Measurements from ENCODE around the gene FURIN. TPM values are rescaled to one million over a fixed set of nuclear protein-coding genes. Genes with fewer than 3 reads are reported as not detected.
A peak's percentile ranks its signal among the peaks of the same experiment; 100 is the strongest.
"Not testable (repeated sequence)": the region's sequence is repeated elsewhere in the genome, so short reads cannot be mapped to it uniquely, and the experiment has no call there.

Gene FURIN
- 10 to 100 TPM; 20.5 to 54.8 (median 30.5) TPM for total RNA-seq

- Histone ChIP-seq H3K9me3 (no peaks in the 10 kb centered on the region), H3K27me3 (no peaks in the 10 kb centered on the region), H3K27ac (peak within 1 kb of the TSS; percentile 59 to 94), H3K4me3 (no peak within 1 kb of the TSS), H3K36me3 (no peaks in the 10 kb centered on the region), H3K4me1 (peaks cover 5 to 10% of the 10 kb centered on the region in 2 donors)
- intact Hi-C loops (cut with DNase I; ENCODE audit: low total_unique reads): no loop called here
- no peak for TF ChIP-seq CTCF (IDR thresholded peaks at IDR 0.05)
- TF ChIP-seq POLR2A (IDR thresholded peaks at IDR 0.05): no peak
- DNase-seq: no peak
These were observed at the start of gene FURIN for GRCh38 chr15:90868261-90868689. Gene FURIN, plus strand, starts transcription at chr15:90868588. Its CDS starts 7,153 bp downstream, at chr15:90875741.

- no peak for TF ChIP-seq CTCF (IDR thresholded peaks at IDR 0.05)
- TF ChIP-seq POLR2A (IDR thresholded peaks at IDR 0.05): no peak
- Histone ChIP-seq H3K27me3 (no peaks in the 10 kb centered on the region), H3K27ac (no peak overlapping the region), H3K4me1 (no peaks in the 10 kb centered on the region), H3K9me3 (no peaks in the 10 kb centered on the region), H3K4me3 (no peak overlapping the region), H3K36me3 (no peaks in the 10 kb centered on the region)
- intact Hi-C loops (cut with DNase I; ENCODE audit: low total_unique reads): no loop called here
- DNase-seq: no peak
These were observed 49.0 kb upstream of the FURIN start for GRCh38 chr15:90819390-90819789.

GRCh38 chr15:90819850-90820249, 48.5 kb upstream of the FURIN start:
- intact Hi-C loops (cut with DNase I; ENCODE audit: low total_unique reads): no loop called here
- no peak for TF ChIP-seq POLR2A (IDR thresholded peaks at IDR 0.05)
- Histone ChIP-seq H3K9me3 (no peaks in the 10 kb centered on the region), H3K4me3 (no peak overlapping the region), H3K4me1 (no peaks in the 10 kb centered on the region), H3K27ac (no peak overlapping the region), H3K36me3 (no peaks in the 10 kb centered on the region), H3K27me3 (no peaks in the 10 kb centered on the region)
- DNase-seq: no peak

- H3K27me3 ChIP-seq: no peaks in the 10 kb centered on the region
- intact Hi-C loops (cut with DNase I; ENCODE audit: low total_unique reads): no loop called here
- TF ChIP-seq CTCF (IDR thresholded peaks at IDR 0.05): no peak
- TF ChIP-seq POLR2A (IDR thresholded peaks at IDR 0.05): no peak
- H3K9me3 ChIP-seq: no peaks in the 10 kb centered on the region
- no peaks in the 10 kb centered on the region for H3K4me1 ChIP-seq
- H3K36me3 ChIP-seq: no peaks in the 10 kb centered on the region
- H3K27ac ChIP-seq: no peak overlapping the region
- H3K4me3 ChIP-seq: no peak overlapping the region
- DNase-seq: no peak
These were observed 47.9 kb upstream of the FURIN start for GRCh38 chr15:90820481-90820880.

- H3K4me1 ChIP-seq: no peaks in the 10 kb centered on the region
- intact Hi-C loops (cut with DNase I; ENCODE audit: low total_unique reads): no loop called here
- H3K9me3 ChIP-seq: no peaks in the 10 kb centered on the region
- no peaks in the 10 kb centered on the region for H3K36me3 ChIP-seq
- no peaks in the 10 kb centered on the region for H3K27me3 ChIP-seq
- TF ChIP-seq POLR2A (IDR thresholded peaks at IDR 0.05): no peak
- H3K4me3 ChIP-seq: no peak overlapping the region
- no peak overlapping the region for H3K27ac ChIP-seq
- DNase-seq: no peak
These were observed 46.0 kb upstream of the FURIN start for GRCh38 chr15:90822204-90822955.

- Histone ChIP-seq H3K36me3 (no peaks in the 10 kb centered on the region), H3K27me3 (no peaks in the 10 kb centered on the region), H3K4me1 (no peaks in the 10 kb centered on the region), H3K27ac (no peak overlapping the region), H3K9me3 (no peaks in the 10 kb centered on the region), H3K4me3 (no peak overlapping the region)
- intact Hi-C loops (cut with DNase I; ENCODE audit: low total_unique reads): no loop called here
- no peak for TF ChIP-seq CTCF (IDR thresholded peaks at IDR 0.05)
- no peak for TF ChIP-seq POLR2A (IDR thresholded peaks at IDR 0.05)
- DNase-seq: no peak
These were observed 44.9 kb upstream of the FURIN start for GRCh38 chr15:90823455-90823974.

GRCh38 chr15:90825115-90825899, 43.1 kb upstream of the FURIN start:
- H3K9me3 ChIP-seq; DNase-seq; H3K27me3 ChIP-seq; H3K4me3 ChIP-seq; H3K27ac ChIP-seq; H3K4me1 ChIP-seq; intact Hi-C loops (cut with DNase I; ENCODE audit: low total_unique reads); H3K36me3 ChIP-seq: not testable (repeated sequence)

GRCh38 chr15:90826206-90826885, 42.0 kb upstream of the FURIN start:
- H3K9me3 ChIP-seq; H3K36me3 ChIP-seq; DNase-seq; intact Hi-C loops (cut with DNase I; ENCODE audit: low total_unique reads); H3K4me1 ChIP-seq; H3K4me3 ChIP-seq; H3K27ac ChIP-seq; H3K27me3 ChIP-seq: not testable (repeated sequence)

Data from uterus (tissue), 4 donors.